Calu3 (cell line): ENCODE measurements around the gene PGAM2. TPM values are rescaled to one million over a fixed set of nuclear protein-coding genes. Genes with fewer than 3 reads are reported as not detected.
A peak's percentile ranks its signal among the peaks of the same experiment; 100 is the strongest.

ENCODE experiments used
- BruUV-seq: library from RNA; stranded (reverse); fragments of 400-500 nt; replicated peaks from 2 replicates; lab custom pipeline; 2021; lab: Mats Ljungman, UMichigan
- CTCF ChIA-PET: fragments of 300-600 bp; sonication (Branson Sonifier 250); formaldehyde crosslinking; loops from one replicate; lab custom pipeline; 2022; ENCODE audit warnings: antibody characterized with exemption; lab: Charles Lee
- DNase-seq: peaks from one replicate; pipeline ENCODE4 v3.0.0; 2022
- H3K27ac Mint-ChIP-seq: one replicate; pipeline ENCODE4 v1.8.0; 2022; ENCODE audit warnings: mixed read lengths; ENCODE audit not compliant: unreplicated experiment
- H3K27me3 Mint-ChIP-seq: one replicate; pipeline ENCODE4 v1.8.0; 2022; ENCODE audit warnings: mixed read lengths; ENCODE audit not compliant: unreplicated experiment
- H3K36me3 Mint-ChIP-seq: one replicate; pipeline ENCODE4 v1.8.0; 2022; ENCODE audit warnings: mild to moderate bottlenecking, moderate library complexity, mixed read lengths; ENCODE audit not compliant: insufficient read depth, unreplicated experiment
- H3K4me1 Mint-ChIP-seq: one replicate; pipeline ENCODE4 v1.8.0; 2022; ENCODE audit warnings: mild to moderate bottlenecking, low read depth, mixed read lengths; ENCODE audit not compliant: unreplicated experiment
- H3K4me3 Mint-ChIP-seq: one replicate; pipeline ENCODE4 v1.8.0; 2022; ENCODE audit warnings: mild to moderate bottlenecking, low read depth, moderate library complexity, mixed read lengths; ENCODE audit not compliant: unreplicated experiment
- H3K9me3 Mint-ChIP-seq: one replicate; pipeline ENCODE4 v1.8.0; 2022; ENCODE audit warnings: low read depth, mixed read lengths; ENCODE audit not compliant: unreplicated experiment
- intact Hi-C: fragments of 100-400 bp; cut with micrococcal nuclease; formaldehyde crosslinking; loops from one replicate; pipeline ENCODE4 v1.10.0; 2022; ENCODE audit not compliant: unreplicated experiment
- total RNA-seq: library from RNA; stranded (reverse); gene quantifications from 2 replicates; pipeline ENCODE4 v1.2.3, GENCODE V29; 2022
- TF ChIP-seq, protein P1 (sequence below): fragments of 200-600 bp; IDR thresholded peaks from one replicate; pipeline ENCODE4 v1.8.0; 2022; ENCODE audit warnings: antibody characterized with exemption; ENCODE audit not compliant: unreplicated experiment

The PGAM2 gene
- total RNA-seq, 1 experiment from 2014 or later, result 0.87 TPM

GRCh38 chr7:44082541-44083207 lies 17.3 kb upstream of the PGAM2 start:
- peaks cover 15% of the 10 kb centered on the region for H3K4me1 Mint-ChIP-seq
- no peaks in the 10 kb centered on the region for H3K9me3 Mint-ChIP-seq
- H3K4me3 Mint-ChIP-seq, result peak overlapping the region; percentile 89
- H3K27me3 Mint-ChIP-seq, result no peaks in the 10 kb centered on the region
- BruUV-seq, result no TSS peak
- CTCF ChIA-PET, result no interaction called here
- TF ChIP-seq, protein P1, sequence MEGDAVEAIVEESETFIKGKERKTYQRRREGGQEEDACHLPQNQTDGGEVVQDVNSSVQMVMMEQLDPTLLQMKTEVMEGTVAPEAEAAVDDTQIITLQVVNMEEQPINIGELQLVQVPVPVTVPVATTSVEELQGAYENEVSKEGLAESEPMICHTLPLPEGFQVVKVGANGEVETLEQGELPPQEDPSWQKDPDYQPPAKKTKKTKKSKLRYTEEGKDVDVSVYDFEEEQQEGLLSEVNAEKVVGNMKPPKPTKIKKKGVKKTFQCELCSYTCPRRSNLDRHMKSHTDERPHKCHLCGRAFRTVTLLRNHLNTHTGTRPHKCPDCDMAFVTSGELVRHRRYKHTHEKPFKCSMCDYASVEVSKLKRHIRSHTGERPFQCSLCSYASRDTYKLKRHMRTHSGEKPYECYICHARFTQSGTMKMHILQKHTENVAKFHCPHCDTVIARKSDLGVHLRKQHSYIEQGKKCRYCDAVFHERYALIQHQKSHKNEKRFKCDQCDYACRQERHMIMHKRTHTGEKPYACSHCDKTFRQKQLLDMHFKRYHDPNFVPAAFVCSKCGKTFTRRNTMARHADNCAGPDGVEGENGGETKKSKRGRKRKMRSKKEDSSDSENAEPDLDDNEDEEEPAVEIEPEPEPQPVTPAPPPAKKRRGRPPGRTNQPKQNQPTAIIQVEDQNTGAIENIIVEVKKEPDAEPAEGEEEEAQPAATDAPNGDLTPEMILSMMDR, result no peak
- DNase-seq, result peak; percentile 99
- H3K27ac Mint-ChIP-seq, result peak overlapping the region; percentile 85
- intact Hi-C loops, result no loop called here
- H3K36me3 Mint-ChIP-seq, result peaks cover 30% of the 10 kb centered on the region

DNA sequence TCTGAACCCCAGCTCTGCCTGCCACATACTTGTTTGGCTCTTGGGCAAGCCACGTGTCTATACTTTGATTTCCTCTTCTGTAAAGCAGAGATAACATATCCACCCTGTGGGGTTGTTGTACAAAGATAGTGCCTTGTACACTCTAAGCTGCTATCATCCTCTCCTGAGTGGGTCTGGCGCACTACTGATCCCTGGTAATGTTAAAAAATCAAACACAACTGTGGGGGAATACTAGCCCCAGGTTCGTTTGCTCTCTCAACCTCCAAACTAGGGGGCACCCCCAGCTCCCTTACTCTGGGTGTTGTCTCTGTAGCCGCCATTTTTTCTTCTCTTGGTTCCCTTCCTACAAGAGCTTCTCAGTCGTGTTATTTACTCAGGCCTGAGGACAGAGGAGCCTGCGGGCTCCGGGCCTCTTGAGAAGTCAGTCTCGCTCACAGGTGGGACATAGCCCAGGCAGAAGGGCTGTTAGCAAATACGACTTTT lies 15.9 kb upstream of the PGAM2 start:
- TF ChIP-seq, protein P1, result no peak
- BruUV-seq, result no TSS peak
- no peak for DNase-seq
- H3K4me1 Mint-ChIP-seq, result peaks cover 15% of the 10 kb centered on the region
- no peaks in the 10 kb centered on the region for H3K9me3 Mint-ChIP-seq
- peaks cover 36% of the 10 kb centered on the region for H3K36me3 Mint-ChIP-seq
- CTCF ChIA-PET, result interaction anchor here (0.6 to 1.2 kb wide), 3 partner anchors 22 to 776 kb away, joined by 3 to 6 read pairs (median 3); no protein-coding TSS in a partner anchor
- intact Hi-C loops, result no loop called here
- H3K4me3 Mint-ChIP-seq, result peak overlapping the region; percentile 89
- H3K27ac Mint-ChIP-seq, result peak overlapping the region; percentile 85
- H3K27me3 Mint-ChIP-seq, result no peaks in the 10 kb centered on the region

- no peaks in the 10 kb centered on the region for H3K27me3 Mint-ChIP-seq
- no TSS peak for BruUV-seq
- CTCF ChIA-PET, result interaction anchor here (1.0 to 1.2 kb wide), 2 partner anchors 22 to 116 kb away, joined by 3 to 6 read pairs; no protein-coding TSS in a partner anchor
- no peak for DNase-seq
- no peak overlapping the region for H3K27ac Mint-ChIP-seq
- peak overlapping the region; percentile 89 for H3K4me3 Mint-ChIP-seq
- TF ChIP-seq, protein P1, result no peak
- H3K9me3 Mint-ChIP-seq, result no peaks in the 10 kb centered on the region
- peaks cover 39% of the 10 kb centered on the region for H3K36me3 Mint-ChIP-seq
- H3K4me1 Mint-ChIP-seq, result peaks cover 15% of the 10 kb centered on the region
- intact Hi-C loops, result no loop called here
Observed at GRCh38 chr7:44080686-44081265, 15.4 kb upstream of the PGAM2 start.

DNA sequence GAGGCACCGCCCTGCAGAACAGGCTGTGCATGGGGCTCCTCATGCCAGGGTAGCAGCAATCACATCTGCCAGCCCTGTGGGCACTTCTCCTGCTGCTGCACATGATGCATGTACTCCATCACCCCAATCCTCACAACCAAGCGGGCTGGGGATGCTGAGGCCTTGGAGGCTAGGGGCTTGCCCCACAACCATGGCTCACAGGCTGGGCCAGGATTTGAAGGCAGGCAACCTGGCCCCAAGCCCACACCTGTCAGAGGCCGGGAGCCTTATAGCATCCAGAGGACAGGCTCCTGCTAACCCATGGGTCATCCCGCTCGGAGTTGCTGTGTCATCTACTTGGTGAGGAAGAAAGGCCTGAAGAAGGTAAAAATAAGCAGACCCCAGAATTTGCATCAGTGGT lies 14.8 kb upstream of the PGAM2 start:
- BruUV-seq, result no TSS peak
- Mint-ChIP-seq H3K4me1 (peaks cover 15% of the 10 kb centered on the region), H3K27me3 (no peaks in the 10 kb centered on the region), H3K9me3 (no peaks in the 10 kb centered on the region), H3K27ac (no peak overlapping the region), H3K36me3 (peaks cover 45% of the 10 kb centered on the region), H3K4me3 (no peak overlapping the region)
- TF ChIP-seq, protein P1, result no peak
- CTCF ChIA-PET, result interaction anchor here (0.6 kb wide), 1 partner anchor 8 kb away, joined by 4 read pairs; no protein-coding TSS in a partner anchor
- no peak for DNase-seq
- intact Hi-C loops, result no loop called here
